ENCODE data around the gene FZD4.

GRCh38 chr11:86916330-86916729 is 38.9 kb downstream of the FZD4 start:
- TF ChIP-seq REST (tag by site-specific recombination; IDR thresholded peaks at IDR 0.05): no peak
- no peak for TF ChIP-seq ZBTB17 (tag by site-specific recombination; IDR thresholded peaks at IDR 0.05)

Measured in HEK293 (cell line).